HG02610 (cell line): ENCODE results near the gene ACTN1.
"Not testable (repeated sequence)": the region's sequence is repeated elsewhere in the genome, so short reads cannot be mapped to it uniquely, and the experiment has no call there.

Source experiments
- ATAC-seq: cut with Tn5 transposase; IDR thresholded peaks from one replicate; pipeline ENCODE4 v1.9.1; 2021; ENCODE audit warnings: mild to moderate bottlenecking, moderate library complexity; ENCODE audit not compliant: unreplicated experiment

ACTN1 gene

GRCh38 chr14:68986926-68987652, 8.0 kb upstream of the ACTN1 start:
- no peak for ATAC-seq

- ATAC-seq: no peak
These were observed 7.1 kb upstream of the ACTN1 start for GRCh38 chr14:68986225-68986624.

- ATAC-seq: no peak
These were observed 5.6 kb upstream of the ACTN1 start for GRCh38 chr14:68984686-68985085.

GRCh38 chr14:68983191-68983590, 4.1 kb upstream of the ACTN1 start:
- ATAC-seq: no peak

GRCh38 chr14:68982581-68982980, 3.5 kb upstream of the ACTN1 start:
- ATAC-seq: no peak

GRCh38 chr14:68981539-68981976, 2.5 kb upstream of the ACTN1 start:
- ATAC-seq: no peak

GRCh38 chr14:68981139-68981538, 2.0 kb upstream of the ACTN1 start:
- no peak for ATAC-seq

GRCh38 chr14:68979722-68980451, 785 bp upstream of the ACTN1 start:
- no peak for ATAC-seq

- no peak for ATAC-seq
These were observed 760 bp downstream of the ACTN1 start for GRCh38 chr14:68978172-68978911.

- no peak for ATAC-seq
These were observed 1.4 kb downstream of the ACTN1 start for GRCh38 chr14:68977718-68978171.

GRCh38 chr14:68977180-68977717, 1.9 kb downstream of the ACTN1 start:
- ATAC-seq: no peak

- ATAC-seq: no peak
These were observed 2.7 kb downstream of the ACTN1 start for GRCh38 chr14:68976160-68977067.

- no peak for ATAC-seq
These were observed 3.4 kb downstream of the ACTN1 start for GRCh38 chr14:68975667-68976066.

GRCh38 chr14:68974759-68975347, 4.2 kb downstream of the ACTN1 start:
- ATAC-seq: no peak

- ATAC-seq: no peak
These were observed 5.5 kb downstream of the ACTN1 start for GRCh38 chr14:68973639-68974038.

GRCh38 chr14:68973219-68973565, 5.9 kb downstream of the ACTN1 start:
- not testable (repeated sequence) for ATAC-seq

- ATAC-seq: no peak
These were observed 6.4 kb downstream of the ACTN1 start for GRCh38 chr14:68972507-68973218.

GRCh38 chr14:68971411-68972035, 7.6 kb downstream of the ACTN1 start:
- no peak for ATAC-seq

GRCh38 chr14:68970736-68971135, 8.4 kb downstream of the ACTN1 start:
- ATAC-seq: no peak
